H1 (cell line): ENCODE data around the gene DOK7. TPM values are rescaled to one million over a fixed set of nuclear protein-coding genes. Genes with fewer than 3 reads are reported as not detected.

Source experiments
- CTCF ChIA-PET: fragments of 300-600 bp; sonication (Branson Sonifier 250); formaldehyde crosslinking; loops from one replicate; lab custom pipeline; 2021; ENCODE audit not compliant: partially characterized antibody; lab: Charles Lee
- POLR2A ChIA-PET: fragments of 300-600 bp; sonication (Branson Sonifier 250); formaldehyde crosslinking; loops from one replicate; lab custom pipeline; 2021; ENCODE audit warnings: inconsistent platforms; ENCODE audit not compliant: partially characterized antibody; lab: Charles Lee
- DNase-seq, 2 experiments: peaks; one replicate each; pipeline versions ENCODE4 v3.0.0 to v3.0.0-alpha.2; 2010 to 2022; ENCODE audit warnings: low spot score in 2 of 2, low read depth in 1 of 2, mixed read lengths in 1 of 2
- FAIRE-seq: peaks from 2 replicates; lab custom pipeline; 2011; peaks lifted over from hg19 to GRCh38; lab: Jason Lieb, UNC
- H2AFZ ChIP-seq: 2 replicates; pipeline ENCODE4 v1.8.1; 2012; ENCODE audit warnings: low read length, inconsistent platforms
- H2AK5ac ChIP-seq: 2 replicates; pipeline ENCODE4 v1.6.1; 2013; ENCODE audit warnings: low read depth, low read length
- H2BK120ac ChIP-seq: replicated peaks from 2 replicates; pipeline ENCODE3; 2013; ENCODE audit warnings: low read depth, low read length, inconsistent platforms
- H2BK12ac ChIP-seq: 2 replicates; pipeline ENCODE4 v1.6.1; 2013; ENCODE audit warnings: low read depth, low read length
- H2BK15ac ChIP-seq: 2 replicates; pipeline ENCODE4 v1.6.1; 2013; ENCODE audit warnings: low read length
- H2BK20ac ChIP-seq: 2 replicates; pipeline ENCODE4 v1.6.1; 2013; ENCODE audit warnings: low read length
- H2BK5ac ChIP-seq: 2 replicates; pipeline ENCODE4 v1.6.1; 2013; ENCODE audit warnings: low read depth, low read length
- H3K14ac ChIP-seq: 2 replicates; pipeline ENCODE4 v1.6.1; 2013; ENCODE audit warnings: inconsistent platforms; ENCODE audit not compliant: insufficient read length
- H3K18ac ChIP-seq: 2 replicates; pipeline ENCODE4 v1.6.1; 2013; ENCODE audit warnings: low read length; ENCODE audit errors: extremely low read depth
- H3K23ac ChIP-seq: 2 replicates; pipeline ENCODE4 v1.6.1; 2013; ENCODE audit warnings: inconsistent platforms; ENCODE audit not compliant: insufficient read length
- H3K23me2 ChIP-seq: 2 replicates; pipeline ENCODE4 v1.6.1; 2013; ENCODE audit warnings: low read depth, low read length
- H3K27ac ChIP-seq: 2 replicates; pipeline ENCODE4 v1.6.1; 2011; ENCODE audit warnings: low read depth, low read length, inconsistent platforms
- H3K27me3 ChIP-seq, 4 experiments: replicated peaks in 1 of 4; 1 replicate in 1 of 4; 2 replicates in 3 of 4; pipeline versions ENCODE4 v1.6.1 to v1.8.1; 2011 to 2013; ENCODE audit warnings: low read length in 3 of 4, mild to moderate bottlenecking in 3 of 4, inconsistent platforms in 2 of 4, mixed read lengths in 2 of 4, moderate library complexity in 1 of 4; ENCODE audit not compliant: control insufficient read depth in 3 of 4, insufficient read depth in 3 of 4; ENCODE audit errors: extremely low read depth in 1 of 4
- H3K36me3 ChIP-seq, 4 experiments: 2 replicates each; pipeline versions ENCODE4 v1.6.1 to v1.8.1; 2011 to 2013; ENCODE audit warnings: mild to moderate bottlenecking in 4 of 4, low read length in 3 of 4, moderate library complexity in 2 of 4, control low read depth in 1 of 4, inconsistent platforms in 1 of 4; ENCODE audit not compliant: insufficient read depth in 4 of 4, control insufficient read depth in 2 of 4
- H3K4ac ChIP-seq: replicated peaks from 2 replicates; pipeline ENCODE3; 2013; ENCODE audit warnings: low read length, low read depth, mixed read lengths, inconsistent platforms; ENCODE audit not compliant: insufficient read length
- H3K4me1 ChIP-seq, 4 experiments: replicated peaks in 1 of 4; 1 replicate in 1 of 4; 2 replicates in 3 of 4; pipeline versions ENCODE4 v1.6.1 to v1.8.1; 2011 to 2013; ENCODE audit warnings: low read length in 3 of 4, inconsistent platforms in 2 of 4, mixed read lengths in 1 of 4; ENCODE audit not compliant: insufficient read depth in 4 of 4, control insufficient read depth in 3 of 4
- H3K4me2 ChIP-seq, 2 experiments: 2 replicates each; pipeline versions ENCODE4 v1.6.1 to v1.8.1; 2011 to 2013; ENCODE audit warnings: low read depth in 2 of 2, low read length in 2 of 2, control low read depth in 1 of 2, inconsistent platforms in 1 of 2, mild to moderate bottlenecking in 1 of 2; ENCODE audit not compliant: insufficient read depth in 1 of 2
- H3K4me3 ChIP-seq, 4 experiments: fragments of 200-600, 300-600 bp in 1 of 4; sonication (generic), shearing (Covaris generic), sonication (Bioruptor Twin) in 1 of 4; 2 replicates each; pipeline versions ENCODE4 v1.5.1 to v1.8.1; 2011 to 2016; ENCODE audit warnings: low read length in 4 of 4, low read depth in 3 of 4, control low read depth in 2 of 4, inconsistent platforms in 2 of 4, mild to moderate bottlenecking in 2 of 4, mixed read lengths in 1 of 4, moderate library complexity in 1 of 4; ENCODE audit not compliant: insufficient read depth in 2 of 4; ENCODE audit errors: extremely low read depth in 1 of 4
- H3K56ac ChIP-seq: replicated peaks from 2 replicates; pipeline ENCODE3; 2013; ENCODE audit warnings: low read depth, mild to moderate bottlenecking, mixed read lengths, low read length, inconsistent platforms; ENCODE audit not compliant: insufficient read length
- H3K79me1 ChIP-seq: 2 replicates; pipeline ENCODE4 v1.6.1; 2013; ENCODE audit warnings: low read depth, low read length, control low read depth
- H3K79me2 ChIP-seq, 2 experiments: 2 replicates each; pipeline versions ENCODE4 v1.6.1 to v1.8.1; 2012 to 2013; ENCODE audit warnings: low read length in 2 of 2, mild to moderate bottlenecking in 2 of 2, inconsistent platforms in 1 of 2; ENCODE audit not compliant: insufficient read depth in 2 of 2, control insufficient read depth in 1 of 2
- H3K9ac ChIP-seq, 4 experiments: replicated peaks in 1 of 4; 1 replicate in 1 of 4; 2 replicates in 3 of 4; pipeline versions ENCODE4 v1.6.1 to v1.8.1; 2011 to 2013; ENCODE audit warnings: low read depth in 3 of 4, low read length in 3 of 4, control low read depth in 2 of 4, mild to moderate bottlenecking in 2 of 4, moderate library complexity in 2 of 4, inconsistent platforms in 1 of 4; ENCODE audit errors: extremely low read depth in 1 of 4
- H3K9me3 ChIP-seq, 2 experiments: 2 replicates each; pipeline versions ENCODE4 v1.6.1 to v1.8.1; 2012 to 2013; ENCODE audit warnings: mild to moderate bottlenecking in 2 of 2, moderate library complexity in 2 of 2, control low read depth in 1 of 2, inconsistent platforms in 1 of 2, low read depth in 1 of 2, low read length in 1 of 2, mixed read lengths in 1 of 2; ENCODE audit not compliant: insufficient read depth in 2 of 2
- H4K20me1 ChIP-seq, 2 experiments: replicated peaks in 1 of 2; 2 replicates each; pipeline versions ENCODE3 to v1.8.1; 2011 to 2013; ENCODE audit warnings: inconsistent platforms in 2 of 2, low read length in 2 of 2, mild to moderate bottlenecking in 1 of 2; ENCODE audit not compliant: insufficient read depth in 2 of 2, control insufficient read depth in 1 of 2
- H4K5ac ChIP-seq: 2 replicates; pipeline ENCODE4 v1.6.1; 2013; ENCODE audit warnings: low read length, low read depth, mixed read lengths, inconsistent platforms; ENCODE audit not compliant: insufficient read length
- H4K8ac ChIP-seq: 2 replicates; pipeline ENCODE4 v1.8.0; 2013; ENCODE audit warnings: mild to moderate bottlenecking, moderate library complexity, low read length, inconsistent platforms; ENCODE audit not compliant: insufficient read depth; ENCODE audit errors: extremely low read depth
- H4K91ac ChIP-seq: replicated peaks from 2 replicates; pipeline ENCODE3; 2013; ENCODE audit warnings: low read length, mixed read lengths, inconsistent platforms; ENCODE audit not compliant: insufficient read length
- BACH1 ChIP-seq: IDR thresholded peaks from 2 replicates; pipeline ENCODE4 v1.6.1; 2012; ENCODE audit warnings: low read length, improper control_type of control experiment
- CBX8 ChIP-seq: fragments of 300-800, 300-1000 bp; sonication (generic); IDR thresholded peaks from 2 replicates; pipeline ENCODE4 v1.7.1; 2016; ENCODE audit warnings: low read depth, low read length, borderline replicate concordance
- HDAC2 ChIP-seq, 2 experiments: fragments of 300-600 bp in 1 of 2; sonication (generic) in 1 of 2; IDR thresholded peaks; 2 replicates each; pipeline ENCODE4 v1.6.1; 2011 to 2012; ENCODE audit warnings: low read depth in 2 of 2, low read length in 2 of 2, mild to moderate bottlenecking in 2 of 2, moderate library complexity in 2 of 2, borderline replicate concordance in 1 of 2, inconsistent platforms in 1 of 2
- KDM1A ChIP-seq: fragments of 200-600, 300-600 bp; sonication (generic); IDR thresholded peaks from 2 replicates; pipeline ENCODE4 v1.7.1; 2016; ENCODE audit warnings: mild to moderate bottlenecking, low read length, borderline replicate concordance
- KDM4A ChIP-seq: IDR thresholded peaks from one replicate; pipeline ENCODE4 v1.7.1; 2012; ENCODE audit warnings: low read depth, mild to moderate bottlenecking, moderate library complexity, low read length, inconsistent platforms; ENCODE audit not compliant: severe bottlenecking
- MAFK ChIP-seq: IDR thresholded peaks from 2 replicates; pipeline ENCODE4 v1.6.1; 2012; ENCODE audit warnings: low read depth, mild to moderate bottlenecking, improper control_type of control experiment, low read length
- MAX ChIP-seq: IDR thresholded peaks from 2 replicates; pipeline ENCODE4 v1.6.1; 2012; ENCODE audit warnings: inconsistent platforms
- RXRA ChIP-seq: IDR thresholded peaks from 2 replicates; pipeline ENCODE4 v1.6.1; 2011; ENCODE audit warnings: low read depth, mild to moderate bottlenecking, low read length, moderate library complexity; ENCODE audit not compliant: insufficient read depth
- SAP30 ChIP-seq: fragments of 300-600 bp; sonication (generic); IDR thresholded peaks from 2 replicates; pipeline ENCODE4 v1.7.1; 2012; ENCODE audit warnings: low read length, moderate library complexity, mild to moderate bottlenecking, inconsistent platforms; ENCODE audit not compliant: insufficient read depth, insufficient replicate concordance
- SP1 ChIP-seq: IDR thresholded peaks from 2 replicates; pipeline ENCODE4 v1.6.1; 2011; ENCODE audit warnings: low read depth, low read length
- SP2 ChIP-seq: IDR thresholded peaks from 2 replicates; pipeline ENCODE4 v1.6.1; 2012; ENCODE audit warnings: mild to moderate bottlenecking, low read length, inconsistent platforms
- SRF ChIP-seq: IDR thresholded peaks from 2 replicates; pipeline ENCODE4 v1.6.1; 2011; ENCODE audit warnings: mild to moderate bottlenecking, low read depth, low read length, moderate library complexity
- TCF12 ChIP-seq: IDR thresholded peaks from 2 replicates; pipeline ENCODE4 v1.6.1; 2011; ENCODE audit warnings: low read depth, mild to moderate bottlenecking, low read length
- WGBS, 2 experiments: shearing (Covaris generic) in 1 of 2; methylation state at CpG; one replicate each; pipeline versions ENCODE4 v1.1.6 to v1.1.7; 2013 to 2015; ENCODE audit warnings: low lambda C conversion rate in 2 of 2, mixed read lengths in 2 of 2, inconsistent platforms in 1 of 2, low coverage in 1 of 2, missing lambda C conversion rate in 1 of 2; ENCODE audit not compliant: insufficient replicate concordance in 2 of 2, insufficient coverage in 1 of 2, insufficient read length in 1 of 2; ENCODE audit errors: extremely low coverage in 1 of 2, missing lambda C conversion rate in 1 of 2; 5-methylcytosine and 5-hydroxymethylcytosine counted together
- polyA plus RNA-seq, 7 experiments: library from polyadenylated mRNA; depleted of rRNA in 3 of 7; stranded (reverse) in 5 of 7; unstranded in 2 of 7; fragments of >200 nt in 5 of 7; fragments of 200-250 nt in 2 of 7; gene quantifications; 1 replicate in 5 of 7; 2 replicates in 1 of 7; 4 replicates in 1 of 7; pipeline versions ENCODE4 v1.2.1 to v1.2.3, GENCODE V29; 2011 to 2013; ENCODE audit warnings: missing spikeins in 2 of 7, mixed read lengths in 2 of 7
- total RNA-seq: library from RNA; stranded (reverse); fragmentation: NEBNext Ultra II Directional; extraction: Animal tissue kit (Norgen Biotek cat#: 25700); gene quantifications from 2 replicates; pipeline ENCODE4 v1.2.1, GENCODE V29; 2021

The DOK7 gene
- total and polyA plus RNA-seq, 2 of the 8 experiments (the other 6 are each of a cell fraction or from before 2014, with no cell fraction given) = 0.32 TPM; not detected in 1

GRCh38 chr4:3505231-3505630 is 42.1 kb downstream of the DOK7 start:
- Histone ChIP-seq H3K4me1 (no peaks in the 10 kb centered on the region; a peak in 2 of 7 replicates), H3K27ac (no peak overlapping the region), H3K4me3 (no peak overlapping the region), H3K79me2 (no peaks in the 10 kb centered on the region; a peak in 1 of 4 replicates), H2AFZ (no peak overlapping the region), H3K9ac (no peak overlapping the region), H3K23ac (no peak overlapping the region), H3K9me3 (no peaks in the 10 kb centered on the region), H4K20me1 (peaks cover 26 to 49% of the 10 kb centered on the region in 2 experiments), H4K5ac (no peak overlapping the region), H3K36me3 (peaks cover 2 to 19% (median 10%) of the 10 kb centered on the region in 4 experiments; a peak in 5 of 8 replicates), H3K18ac (no peak overlapping the region), H3K4me2 (no peak overlapping the region), H3K79me1 (peaks cover 3% of the 10 kb centered on the region), H3K27me3 (peaks cover 0 to 5% (median 0%) of the 10 kb centered on the region in 4 experiments; a peak in 3 of 7 replicates), H2BK15ac (no peak overlapping the region), H2BK120ac (no peak overlapping the region), H4K91ac (no peak overlapping the region), H2AK5ac (no peak overlapping the region), H3K56ac (peak overlapping the region; percentile 16), H2BK5ac (no peak overlapping the region), H3K4ac (no peak overlapping the region), H3K14ac (no peak overlapping the region), H2BK12ac (no peak overlapping the region), H4K8ac (no peak overlapping the region), H2BK20ac (no peak overlapping the region), H3K23me2 (no peaks in the 10 kb centered on the region)
- WGBS, 2 experiments = 95% methylated on average over 11 of the region's 16 CpGs; no CpG with 5 or more reads in 1 of the 2 experiments
- ChIA-PET CTCF (interaction anchor here (0.6 to 8.0 kb wide), 8 partner anchors 9 to 376 kb away, joined by 3 to 72 read pairs (median 3); no protein-coding TSS in a partner anchor), POLR2A (interaction anchor here (1.4 kb wide), 1 partner anchor 26 kb away, joined by 3 read pairs; no protein-coding TSS in a partner anchor)
- no peak for FAIRE-seq
- DNase-seq = no peak
- TF ChIP-seq SP2 (no peak), KDM1A (no peak), TCF12 (no peak), SAP30 (no peak), CBX8 (no peak), MAFK (no peak), KDM4A (no peak), SRF (no peak), RXRA (no peak), HDAC2 (IDR thresholded peaks at IDR 0.05; ENCODE audit: borderline replicate concordance in 1 of 2, low read depth in 2 of 2, low read length in 2 of 2) (no peak), MAX (no peak), SP1 (no peak), BACH1 (no peak)
